Measurements from ENCODE around the gene MCAT. TPM values are rescaled to one million over a fixed set of nuclear protein-coding genes. Genes with fewer than 3 reads are reported as not detected.

Gene MCAT
- total RNA-seq, 1 donor from 2014 or later, result 11.8 TPM

DNA sequence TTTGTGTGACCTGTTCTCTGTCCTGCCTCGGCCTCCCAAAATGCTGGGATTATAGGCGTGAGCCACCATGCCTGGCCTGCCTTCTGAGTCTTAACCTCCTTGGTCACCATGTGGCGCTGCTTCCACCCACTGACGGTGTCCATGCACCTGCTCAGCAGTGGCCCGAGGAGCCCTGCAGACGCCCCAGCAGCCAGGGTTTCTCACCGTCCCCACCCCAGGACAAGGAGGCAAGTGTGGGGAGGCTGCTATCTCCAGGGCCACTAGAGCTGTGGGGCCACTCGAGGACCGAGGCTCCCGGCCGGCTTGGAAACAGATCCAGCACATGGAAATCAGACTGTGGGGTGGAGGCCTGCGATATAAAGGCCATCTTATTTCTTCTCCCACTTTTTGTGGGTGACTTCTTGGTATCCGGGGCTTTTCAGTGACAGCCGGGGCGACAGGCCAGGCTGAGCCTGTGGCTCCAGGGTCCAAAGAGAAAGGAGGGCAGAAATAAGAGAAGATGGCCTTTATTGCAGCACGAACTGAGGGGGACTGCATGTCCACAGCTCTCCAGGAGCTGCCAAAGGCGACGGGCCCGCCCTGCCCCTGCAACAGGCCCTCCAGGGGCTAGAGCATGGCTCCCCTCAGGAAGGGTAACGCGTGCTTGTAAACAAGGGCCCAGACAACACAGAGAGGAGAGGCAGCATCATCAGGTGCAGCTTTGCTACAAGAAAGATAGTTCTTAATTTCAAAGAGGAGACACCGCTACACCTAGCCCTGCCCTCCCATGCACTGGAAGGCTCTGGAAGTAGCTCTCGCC lies 23.1 kb upstream of the MCAT start:
- no peaks in the 10 kb centered on the region for H3K27me3 ChIP-seq (ENCODE audit: control insufficient read depth, insufficient read depth, low read length)
- FAIRE-seq (no peak), DNase-seq (ENCODE audit: low read depth) (no peak)
- H3K36me3 ChIP-seq (ENCODE audit: control insufficient read depth, insufficient read depth, low read length), result peaks cover 28% of the 10 kb centered on the region
- H3K4me3 ChIP-seq (ENCODE audit: low read depth, low read length), result no peak overlapping the region
- TF ChIP-seq, protein P1, sequence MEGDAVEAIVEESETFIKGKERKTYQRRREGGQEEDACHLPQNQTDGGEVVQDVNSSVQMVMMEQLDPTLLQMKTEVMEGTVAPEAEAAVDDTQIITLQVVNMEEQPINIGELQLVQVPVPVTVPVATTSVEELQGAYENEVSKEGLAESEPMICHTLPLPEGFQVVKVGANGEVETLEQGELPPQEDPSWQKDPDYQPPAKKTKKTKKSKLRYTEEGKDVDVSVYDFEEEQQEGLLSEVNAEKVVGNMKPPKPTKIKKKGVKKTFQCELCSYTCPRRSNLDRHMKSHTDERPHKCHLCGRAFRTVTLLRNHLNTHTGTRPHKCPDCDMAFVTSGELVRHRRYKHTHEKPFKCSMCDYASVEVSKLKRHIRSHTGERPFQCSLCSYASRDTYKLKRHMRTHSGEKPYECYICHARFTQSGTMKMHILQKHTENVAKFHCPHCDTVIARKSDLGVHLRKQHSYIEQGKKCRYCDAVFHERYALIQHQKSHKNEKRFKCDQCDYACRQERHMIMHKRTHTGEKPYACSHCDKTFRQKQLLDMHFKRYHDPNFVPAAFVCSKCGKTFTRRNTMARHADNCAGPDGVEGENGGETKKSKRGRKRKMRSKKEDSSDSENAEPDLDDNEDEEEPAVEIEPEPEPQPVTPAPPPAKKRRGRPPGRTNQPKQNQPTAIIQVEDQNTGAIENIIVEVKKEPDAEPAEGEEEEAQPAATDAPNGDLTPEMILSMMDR (IDR thresholded peaks at IDR 0.05; ENCODE audit: insufficient read depth, low read length, severe bottlenecking), result no peak

GRCh38 chr22:43164636-43165035 lies 21.4 kb upstream of the MCAT start:
- Histone ChIP-seq H3K27me3 (ENCODE audit: control insufficient read depth, insufficient read depth, low read length) (no peaks in the 10 kb centered on the region), H3K36me3 (ENCODE audit: control insufficient read depth, insufficient read depth, low read length) (peaks cover 28% of the 10 kb centered on the region), H3K4me3 (ENCODE audit: low read depth, low read length) (no peak overlapping the region)
- DNase-seq (ENCODE audit: low read depth) (no peak), FAIRE-seq (no peak)
- TF ChIP-seq, protein P1 (IDR thresholded peaks at IDR 0.05; ENCODE audit: insufficient read depth, low read length, severe bottlenecking), result no peak

DNA sequence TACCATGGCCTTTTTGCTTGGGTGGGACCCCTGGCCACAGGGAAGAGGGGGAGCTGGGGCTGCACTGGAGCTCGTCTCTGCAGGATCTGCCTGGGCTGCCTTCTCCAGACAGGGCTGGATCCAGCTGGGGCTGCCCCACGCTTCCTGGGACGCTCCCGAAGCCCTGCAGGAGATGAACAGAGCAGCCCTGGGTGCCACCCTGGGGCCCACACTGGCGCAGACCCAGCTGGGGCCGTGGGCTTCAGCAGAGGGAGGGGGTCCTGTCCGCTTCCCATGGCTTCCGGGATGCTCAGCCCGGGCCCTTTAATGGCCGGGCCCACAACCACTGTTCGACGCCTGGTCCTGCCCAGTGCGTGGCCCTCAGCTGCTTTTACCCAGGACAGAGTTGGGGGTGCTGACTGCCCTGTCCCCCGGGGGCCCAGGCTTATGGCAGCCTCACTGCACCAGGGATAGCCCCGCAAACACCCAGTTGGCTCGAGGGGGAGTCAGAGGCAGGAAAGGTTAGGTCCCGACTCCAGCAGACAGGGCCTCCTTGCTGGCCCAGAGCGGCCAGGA lies 20.1 kb upstream of the MCAT start:
- DNase-seq (ENCODE audit: low read depth), result no peak
- no peak overlapping the region for H3K4me3 ChIP-seq (ENCODE audit: low read depth, low read length)
- no peak for FAIRE-seq
- TF ChIP-seq, protein P1 (IDR thresholded peaks at IDR 0.05; ENCODE audit: insufficient read depth, low read length, severe bottlenecking), result no peak
- H3K27me3 ChIP-seq (ENCODE audit: control insufficient read depth, insufficient read depth, low read length), result no peaks in the 10 kb centered on the region
- peaks cover 36% of the 10 kb centered on the region for H3K36me3 ChIP-seq (ENCODE audit: control insufficient read depth, insufficient read depth, low read length)

DNA sequence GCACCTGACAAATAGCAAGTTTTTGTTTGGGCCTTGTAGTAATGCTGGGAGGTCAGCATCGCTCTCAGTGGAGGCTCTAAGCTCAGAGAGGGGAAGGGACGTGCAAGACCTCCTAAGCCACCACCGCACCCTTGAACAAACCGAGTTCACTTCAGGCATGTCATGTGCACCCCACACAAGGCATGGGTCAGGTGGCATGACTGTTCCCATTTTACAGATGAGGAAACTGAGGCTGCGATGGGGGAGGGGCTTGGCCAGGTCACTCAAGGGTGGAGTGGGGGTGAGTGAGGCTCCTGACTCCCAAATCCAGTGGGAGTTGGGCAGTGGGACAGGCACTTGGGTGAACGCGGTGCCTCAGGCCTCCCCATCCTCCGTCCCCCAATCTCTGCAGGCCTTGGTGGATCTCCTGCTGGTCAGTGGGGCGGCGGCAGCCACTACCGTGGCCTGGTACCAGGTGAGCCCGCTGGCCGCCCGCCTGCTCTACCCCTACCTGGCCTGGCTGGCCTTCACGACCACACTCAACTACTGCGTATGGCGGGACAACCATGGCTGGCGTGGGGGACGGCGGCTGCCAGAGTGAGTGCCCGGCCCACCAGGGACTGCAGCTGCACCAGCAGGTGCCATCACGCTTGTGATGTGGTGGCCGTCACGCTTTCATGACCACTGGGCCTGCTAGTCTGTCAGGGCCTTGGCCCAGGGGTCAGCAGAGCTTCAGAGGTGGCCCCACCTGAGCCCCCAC lies 19.4 kb upstream of the MCAT start:
- Histone ChIP-seq H3K4me3 (ENCODE audit: low read depth, low read length) (no peak overlapping the region), H3K27me3 (ENCODE audit: control insufficient read depth, insufficient read depth, low read length) (no peaks in the 10 kb centered on the region), H3K36me3 (ENCODE audit: control insufficient read depth, insufficient read depth, low read length) (peaks cover 39% of the 10 kb centered on the region)
- FAIRE-seq, result no peak
- no peak for DNase-seq (ENCODE audit: low read depth)
- TF ChIP-seq, protein P1 (IDR thresholded peaks at IDR 0.05; ENCODE audit: insufficient read depth, low read length, severe bottlenecking), result no peak

- Histone ChIP-seq H3K36me3 (ENCODE audit: control insufficient read depth, insufficient read depth, low read length) (peaks cover 42% of the 10 kb centered on the region), H3K4me3 (ENCODE audit: low read depth, low read length) (no peak overlapping the region), H3K27me3 (ENCODE audit: control insufficient read depth, insufficient read depth, low read length) (no peaks in the 10 kb centered on the region)
- no peak for DNase-seq (ENCODE audit: low read depth)
- no peak for FAIRE-seq
- TF ChIP-seq, protein P1 (IDR thresholded peaks at IDR 0.05; ENCODE audit: insufficient read depth, low read length, severe bottlenecking), result no peak
Measured at GRCh38 chr22:43160497-43161126, 17.4 kb upstream of the MCAT start.
